Measurements from ENCODE around the gene SGTA.

SGTA gene

DNA sequence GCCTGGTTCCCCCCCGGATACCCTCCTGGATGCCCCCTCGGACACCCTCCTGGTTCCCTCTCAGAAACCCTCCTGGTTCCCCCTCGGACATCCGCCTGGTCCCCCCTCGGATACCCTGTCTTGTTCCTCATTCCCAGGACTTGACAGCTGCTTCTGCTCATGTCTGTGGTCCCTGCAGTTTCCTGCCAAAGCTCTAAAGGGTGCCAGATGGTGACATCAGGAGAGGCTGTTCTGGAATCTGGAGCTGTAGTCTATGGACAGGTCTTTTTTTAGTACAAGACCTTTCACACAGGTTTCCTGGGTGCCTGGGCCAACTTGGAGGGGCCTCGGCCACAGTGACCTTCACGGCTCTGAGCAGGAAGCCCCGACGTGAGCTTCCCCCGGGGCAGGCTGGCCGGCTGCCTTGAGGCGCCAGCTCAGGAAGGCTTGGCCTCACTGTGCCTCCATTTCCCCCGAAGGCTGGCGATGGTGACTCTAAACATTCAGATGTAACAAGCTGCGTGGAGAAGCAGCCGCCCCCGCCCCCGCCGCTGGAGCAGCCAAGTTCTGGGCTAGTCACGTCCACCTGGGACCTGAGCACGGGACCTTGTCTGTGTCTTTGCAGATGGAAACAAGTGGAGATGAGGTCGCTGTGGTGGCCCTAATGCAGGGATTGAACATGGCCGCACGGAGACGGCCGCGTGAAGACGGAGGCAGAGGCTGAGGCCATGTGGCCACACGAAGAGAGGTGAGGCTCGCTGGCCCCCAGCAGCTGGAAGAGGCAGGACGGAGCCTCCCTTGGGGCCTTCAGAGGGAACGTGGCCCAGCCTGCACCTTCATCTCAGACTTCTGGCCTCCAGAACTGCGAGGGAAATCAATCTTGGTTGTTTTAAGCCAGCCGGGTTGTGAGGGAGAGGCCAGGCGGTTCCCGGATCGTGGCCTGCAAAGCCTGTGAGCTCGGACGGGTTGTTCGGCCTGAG lies 12.7 kb downstream of the SGTA start:
- DNase-seq (ENCODE audit: low spot score): no peak

DNA sequence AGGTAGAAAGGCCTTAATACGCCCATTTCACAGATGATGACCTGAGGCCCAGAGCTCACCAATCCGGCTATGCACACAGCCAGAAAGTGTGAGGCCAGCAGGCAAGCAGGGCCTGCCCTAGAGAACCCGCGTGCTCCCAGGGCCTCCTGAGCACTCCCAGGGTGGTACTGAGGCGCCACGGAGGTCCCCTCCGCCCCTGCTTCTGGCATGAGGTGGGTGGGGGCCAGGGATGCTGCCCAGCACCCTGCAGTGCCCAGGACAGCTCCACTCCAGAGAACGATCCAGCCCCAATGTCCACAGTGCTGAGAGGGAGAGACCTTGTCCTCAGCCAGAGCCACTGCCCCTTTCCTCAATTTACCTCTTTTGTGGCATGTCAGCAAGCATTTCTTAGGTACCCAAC lies 13.9 kb downstream of the SGTA start:
- DNase-seq (ENCODE audit: low spot score): no peak

- DNase-seq (ENCODE audit: low spot score): no peak
Measured at GRCh38 chr19:2768365-2769132, 14.5 kb downstream of the SGTA start.

GRCh38 chr19:2767688-2768087 lies 15.4 kb downstream of the SGTA start:
- no peak for DNase-seq (ENCODE audit: low spot score)

GRCh38 chr19:2766594-2767372 lies 16.3 kb downstream of the SGTA start:
- no peak for DNase-seq (ENCODE audit: low spot score)

- no peak for DNase-seq (ENCODE audit: low spot score)
Measured at GRCh38 chr19:2765376-2765775, 17.7 kb downstream of the SGTA start.

DNA sequence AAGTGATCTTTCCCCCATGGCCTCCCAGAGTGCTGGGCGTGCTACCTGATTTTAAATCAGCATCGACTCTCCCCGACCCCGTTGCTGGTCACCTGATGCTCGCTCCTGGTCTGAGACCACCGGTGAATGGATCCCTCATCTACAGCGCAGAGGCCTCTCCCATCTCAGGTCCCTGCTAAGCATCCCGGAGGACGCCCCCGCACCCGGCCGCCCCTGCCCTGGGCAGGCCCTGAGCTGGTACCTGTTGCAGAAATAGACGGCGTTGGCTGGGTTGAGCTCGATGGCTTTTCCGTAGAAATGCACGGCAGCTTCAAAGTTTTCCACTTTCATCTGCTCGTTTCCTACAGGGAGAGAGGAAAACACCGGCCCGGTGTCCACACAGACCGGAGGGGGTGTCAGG lies 18.1 kb downstream of the SGTA start:
- DNase-seq (ENCODE audit: low spot score): no peak

- no peak for DNase-seq (ENCODE audit: low spot score)
Measured at GRCh38 chr19:2763687-2764086, 19.4 kb downstream of the SGTA start.

DNA sequence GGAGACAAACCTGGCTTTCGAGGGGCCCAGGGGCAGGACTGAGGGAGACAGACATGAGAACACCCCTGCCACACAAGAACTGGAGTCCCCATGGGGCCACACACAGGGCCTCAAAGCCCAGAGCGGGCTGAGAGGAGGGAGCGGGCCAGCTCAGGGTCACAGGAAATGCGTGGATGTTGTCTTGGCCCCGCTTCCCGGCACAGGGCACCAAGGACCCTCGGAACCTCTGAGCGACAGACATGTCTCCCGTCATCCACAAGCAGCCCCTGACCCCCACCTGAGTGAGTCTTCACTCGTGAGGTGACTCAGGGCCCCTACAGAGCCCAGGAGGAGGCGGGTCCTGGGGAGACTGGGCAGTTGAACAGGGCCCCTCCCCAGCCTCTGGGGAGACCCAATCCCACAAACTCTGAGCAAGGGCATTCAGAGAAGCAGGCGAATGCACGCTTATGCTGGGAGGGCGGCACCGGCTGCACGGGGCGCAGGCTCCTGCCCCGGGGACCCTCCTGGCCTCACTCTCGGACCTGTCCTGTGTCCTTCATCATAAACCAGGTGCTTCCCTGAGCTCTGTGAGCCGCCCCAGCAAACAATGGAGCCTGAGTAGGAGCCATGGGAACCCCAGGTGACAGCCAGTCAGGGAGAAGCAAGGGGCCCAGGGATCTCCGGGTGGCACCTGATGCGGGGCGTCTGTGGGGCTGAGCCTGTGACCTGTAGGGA lies 20.1 kb downstream of the SGTA start:
- no peak for DNase-seq (ENCODE audit: low spot score)

- no peak for DNase-seq (ENCODE audit: low spot score)
Measured at GRCh38 chr19:2761876-2762782, 20.9 kb downstream of the SGTA start.

DNA sequence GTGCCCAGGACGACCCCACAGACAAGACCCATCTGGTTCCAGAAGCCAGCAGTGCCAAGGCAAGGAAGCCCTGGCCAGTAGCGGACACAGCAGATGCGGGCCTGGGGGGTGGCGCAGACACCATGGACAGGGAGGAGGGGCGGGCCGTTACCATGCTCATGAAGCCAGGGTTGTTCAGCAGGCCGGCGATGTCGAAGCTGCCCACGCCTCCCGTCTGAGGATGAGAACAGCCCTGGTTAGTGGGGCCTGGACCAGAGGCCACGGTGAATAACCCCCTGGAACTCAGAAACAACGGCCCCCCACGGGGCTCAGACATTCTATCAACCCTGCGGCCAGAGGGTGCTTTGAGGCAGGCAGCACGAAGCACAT lies 21.8 kb downstream of the SGTA start:
- no peak for DNase-seq (ENCODE audit: low spot score)

DNA sequence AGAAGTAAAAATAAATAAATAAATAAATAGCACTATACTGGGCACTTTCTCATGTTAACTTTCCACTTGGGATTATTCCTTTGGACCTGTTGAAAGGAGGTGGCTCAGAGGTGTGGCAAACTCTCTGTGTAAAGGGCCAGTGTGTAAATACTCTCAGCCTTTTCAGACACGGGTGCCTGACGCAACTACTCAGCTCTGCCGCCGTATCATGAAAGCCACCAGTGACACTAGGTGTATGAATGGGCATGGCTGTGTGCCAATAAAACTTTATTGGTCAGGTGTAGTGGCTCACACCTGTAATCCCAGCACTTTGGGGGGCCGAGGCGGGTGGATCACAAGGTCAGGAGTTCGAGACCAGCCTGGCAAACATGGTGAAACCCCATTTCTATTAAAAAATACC lies 23.1 kb downstream of the SGTA start:
- no peak for DNase-seq (ENCODE audit: low spot score)

DNA sequence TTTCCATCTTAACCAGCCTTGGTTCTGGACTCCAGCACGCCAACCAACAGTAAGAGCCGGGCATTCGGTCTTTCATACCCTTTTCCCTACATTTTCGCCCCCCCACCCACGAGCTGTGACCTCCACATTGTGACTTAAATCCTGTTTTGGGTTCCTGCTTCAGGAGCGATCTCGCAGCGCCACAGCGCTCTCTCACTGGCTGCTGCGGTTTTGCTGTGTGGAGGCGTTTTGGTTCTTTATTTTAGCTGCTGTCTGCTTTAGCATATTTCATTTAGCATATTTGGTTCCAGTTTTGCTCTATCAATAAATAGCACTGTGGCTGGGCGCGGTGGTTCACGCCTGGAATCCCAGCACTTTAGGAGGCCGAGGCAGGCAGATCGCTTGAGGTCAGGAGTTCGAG lies 23.7 kb downstream of the SGTA start:
- DNase-seq (ENCODE audit: low spot score): no peak

DNA sequence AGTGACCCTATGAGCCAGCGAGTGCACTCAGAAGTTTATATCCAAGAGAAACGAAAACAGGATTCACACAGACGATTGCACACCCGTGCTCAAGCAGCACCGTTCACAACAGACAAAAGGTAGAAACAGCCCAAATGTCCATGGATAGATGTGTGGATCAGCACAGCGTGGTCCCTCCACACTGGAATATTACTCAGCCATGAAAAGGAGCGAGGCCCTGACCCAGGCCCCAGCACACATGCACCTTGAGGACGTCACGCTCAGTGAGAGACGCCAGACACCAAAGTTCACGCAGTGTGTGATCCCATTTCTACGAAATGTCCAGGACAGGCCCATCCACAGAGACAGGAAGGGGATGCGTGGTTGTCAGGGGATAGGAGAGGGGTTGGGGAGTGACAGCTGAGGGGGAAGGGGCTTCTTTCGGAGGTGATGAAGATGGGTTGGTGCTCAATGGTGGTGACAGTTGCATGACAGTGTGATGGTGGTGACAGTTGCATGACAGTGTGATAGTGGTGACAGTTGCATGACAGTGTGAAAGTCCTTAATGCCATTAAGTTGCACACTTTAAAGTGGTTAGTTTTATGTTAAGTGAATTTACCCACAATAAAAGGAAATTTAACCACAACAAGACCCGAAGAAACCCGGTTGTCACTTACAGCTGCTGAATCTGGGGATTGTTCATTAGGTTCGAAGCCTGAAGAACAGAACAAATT lies 24.3 kb downstream of the SGTA start:
- no peak for DNase-seq (ENCODE audit: low spot score)

DNA sequence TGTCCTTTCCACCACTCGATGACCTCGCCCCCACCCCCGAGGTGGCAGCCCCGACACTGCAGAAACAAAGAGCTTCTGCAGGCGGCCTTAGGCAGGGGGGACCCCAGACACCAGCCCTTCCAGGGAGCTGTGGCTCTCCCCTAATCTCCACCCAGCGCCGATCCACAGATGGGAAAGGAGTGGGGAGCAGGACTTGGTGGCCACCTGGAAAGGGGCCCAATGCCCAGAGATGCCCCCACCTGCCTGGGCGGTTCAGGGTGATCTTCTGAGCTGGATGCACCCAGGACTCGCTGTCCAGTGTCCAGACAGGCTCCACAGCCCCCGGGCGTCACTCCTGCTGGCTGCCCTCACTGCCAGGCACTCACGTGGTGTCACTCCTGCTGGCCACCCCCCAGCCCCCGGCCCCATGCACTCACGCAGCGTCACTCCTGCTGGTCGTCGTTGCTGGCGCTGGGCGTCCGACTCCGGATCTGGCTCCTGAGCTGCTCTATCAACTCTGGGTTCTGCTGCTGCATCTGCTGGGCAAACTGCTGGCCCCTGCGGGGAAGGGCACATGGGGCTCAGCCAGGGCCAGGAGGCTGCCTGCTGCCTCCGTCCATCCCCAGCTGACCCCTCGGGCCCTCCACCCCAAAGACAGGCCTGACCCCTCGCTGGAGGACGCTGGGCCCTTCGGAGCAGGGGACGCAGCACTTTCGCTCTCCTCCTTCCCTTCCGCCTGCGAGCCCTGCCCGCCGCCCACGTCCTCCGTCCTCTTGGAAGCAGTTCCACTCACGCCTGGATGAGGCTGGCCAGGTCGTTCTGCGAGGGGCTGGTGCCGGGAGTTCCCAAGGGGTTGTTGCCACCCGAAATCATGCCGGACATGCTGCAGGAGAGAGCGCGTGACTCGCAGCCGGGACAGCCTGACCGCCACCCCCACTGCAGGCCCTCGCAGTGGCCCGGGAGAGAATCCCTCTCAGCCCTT lies 25.9 kb downstream of the SGTA start:
- DNase-seq (ENCODE audit: low spot score): no peak

GRCh38 chr19:2756477-2756876 lies 26.6 kb downstream of the SGTA start:
- no peak for DNase-seq (ENCODE audit: low spot score)

DNA sequence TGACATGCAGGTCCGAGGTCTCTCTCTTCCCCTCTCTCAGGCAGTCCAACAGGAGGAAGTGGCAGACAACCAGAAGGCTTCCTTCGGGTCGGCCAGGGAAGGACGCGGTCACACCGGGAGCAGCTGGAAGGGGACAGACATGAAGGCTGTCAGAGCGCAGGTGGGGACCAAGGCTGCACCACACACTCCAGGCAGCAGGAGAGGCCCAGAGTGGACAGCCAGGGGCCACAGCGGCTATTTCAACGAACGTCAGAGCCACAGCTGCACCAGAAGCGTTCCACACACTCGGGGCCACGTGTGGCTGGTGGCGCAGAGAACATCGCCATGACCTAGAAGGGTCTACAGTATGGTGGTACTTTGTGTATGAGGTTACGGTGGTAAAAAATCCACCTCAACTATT lies 27.3 kb downstream of the SGTA start:
- DNase-seq (ENCODE audit: low spot score): no peak

- no peak for DNase-seq (ENCODE audit: low spot score)
Measured at GRCh38 chr19:2755448-2755705, 27.7 kb downstream of the SGTA start.

Measured in putamen (tissue), 1 donor.